Left ventricle myocardium superior (tissue), 1 donor: ENCODE data around the gene SRRM4. TPM values are rescaled to one million over a fixed set of nuclear protein-coding genes. Genes with fewer than 3 reads are reported as not detected.

Source experiments
- total RNA-seq: library from RNA; stranded (reverse); fragmentation: NEBNext Ultra II Directional; extraction: Animal tissue kit (Norgen Biotek cat#: 25700); gene quantifications from one replicate; pipeline ENCODE4 v1.2.1, GENCODE V29; 2021
- donor health status: DM: no; HTN: yes; CAD: no; lungs with severe emphysema.

Gene SRRM4
- total RNA-seq, 1 donor from 2014 or later, result 0.42 TPM

Other genes starting within 250 kb of the SRRM4 start
- gene HSPB8, start 197.4 kb downstream of the SRRM4 start, total RNA-seq, result 504 TPM